ENCODE data around the gene ANKFY1. TPM values are rescaled to one million over a fixed set of nuclear protein-coding genes. Genes with fewer than 3 reads are reported as not detected.

The ANKFY1 gene
- total RNA-seq, 1 experiment from 2014 or later: 63.2 TPM

- no peaks in the 10 kb centered on the region for H3K36me3 ChIP-seq (ENCODE audit: insufficient read depth, low read length, poor library complexity, severe bottlenecking)
- no TSS peak for BruUV-seq (replicated peaks)
- ChIA-PET POLR2A (ENCODE audit: low non-redundant PET) (no interaction called here), CTCF (interaction anchor here (0.7 kb wide), 1 partner anchor 405 kb away, joined by 4 read pairs; the partner anchor contains the start of gene MYBBP1A)
- H3K27me3 ChIP-seq (replicated peaks; ENCODE audit: insufficient read depth, low read depth, low read length, poor library complexity): no peaks in the 10 kb centered on the region
- DNase-seq (ENCODE audit: low spot score): no peak
- no peak for TF ChIP-seq CTCF (conservative IDR thresholded peaks at IDR 0.05; ENCODE audit: low read depth, low read length)
- H3K9me3 ChIP-seq (ENCODE audit: low read depth, low read length, poor library complexity, severe bottlenecking): no peaks in the 10 kb centered on the region
- H3K27ac ChIP-seq (ENCODE audit: low read depth, low read length, poor library complexity, severe bottlenecking): no peak overlapping the region
- H3K4me3 ChIP-seq (ENCODE audit: low read depth, low read length, poor library complexity, severe bottlenecking): no peak overlapping the region
- H3K4me1 ChIP-seq (ENCODE audit: insufficient read depth, low read length, poor library complexity, severe bottlenecking): no peaks in the 10 kb centered on the region
- intact Hi-C loops (cut with micrococcal nuclease; ENCODE audit: unreplicated experiment): no loop called here
Observed at GRCh38 chr17:4150096-4150495, 113.7 kb downstream of the ANKFY1 start.

- Histone ChIP-seq H3K9me3 (ENCODE audit: low read depth, low read length, poor library complexity, severe bottlenecking) (no peaks in the 10 kb centered on the region), H3K36me3 (ENCODE audit: insufficient read depth, low read length, poor library complexity, severe bottlenecking) (no peaks in the 10 kb centered on the region), H3K27ac (ENCODE audit: low read depth, low read length, poor library complexity, severe bottlenecking) (no peak overlapping the region), H3K4me3 (ENCODE audit: low read depth, low read length, poor library complexity, severe bottlenecking) (no peak overlapping the region), H3K27me3 (replicated peaks; ENCODE audit: insufficient read depth, low read depth, low read length, poor library complexity) (no peaks in the 10 kb centered on the region), H3K4me1 (ENCODE audit: insufficient read depth, low read length, poor library complexity, severe bottlenecking) (no peaks in the 10 kb centered on the region)
- intact Hi-C loops (cut with micrococcal nuclease; ENCODE audit: unreplicated experiment): no loop called here
- ChIA-PET CTCF (no interaction called here), POLR2A (ENCODE audit: low non-redundant PET) (no interaction called here)
- TF ChIP-seq EZH2 (IDR thresholded peaks at IDR 0.05; ENCODE audit: borderline replicate concordance, low read depth, low read length, poor library complexity, severe bottlenecking) (no peak), CTCF (conservative IDR thresholded peaks at IDR 0.05; ENCODE audit: low read depth, low read length) (no peak)
- DNase-seq (ENCODE audit: low spot score): no peak
- BruUV-seq (replicated peaks): no TSS peak
Observed at GRCh38 chr17:4148611-4149308, 115.0 kb downstream of the ANKFY1 start.

- no peaks in the 10 kb centered on the region for H3K36me3 ChIP-seq (ENCODE audit: insufficient read depth, low read length, poor library complexity, severe bottlenecking)
- no TSS peak for BruUV-seq (replicated peaks)
- TF ChIP-seq EZH2 (IDR thresholded peaks at IDR 0.05; ENCODE audit: borderline replicate concordance, low read depth, low read length, poor library complexity, severe bottlenecking) (no peak), CTCF (conservative IDR thresholded peaks at IDR 0.05; ENCODE audit: low read depth, low read length) (no peak)
- H3K9me3 ChIP-seq (ENCODE audit: low read depth, low read length, poor library complexity, severe bottlenecking): no peaks in the 10 kb centered on the region
- H3K4me1 ChIP-seq (ENCODE audit: insufficient read depth, low read length, poor library complexity, severe bottlenecking): no peaks in the 10 kb centered on the region
- intact Hi-C loops (cut with micrococcal nuclease; ENCODE audit: unreplicated experiment): no loop called here
- CTCF ChIA-PET: no interaction called here
- no peak overlapping the region for H3K4me3 ChIP-seq (ENCODE audit: low read depth, low read length, poor library complexity, severe bottlenecking)
- H3K27ac ChIP-seq (ENCODE audit: low read depth, low read length, poor library complexity, severe bottlenecking): no peak overlapping the region
- POLR2A ChIA-PET (ENCODE audit: low non-redundant PET): no interaction called here
- H3K27me3 ChIP-seq (replicated peaks; ENCODE audit: insufficient read depth, low read depth, low read length, poor library complexity): no peaks in the 10 kb centered on the region
- DNase-seq (ENCODE audit: low spot score): no peak
Observed at GRCh38 chr17:4147751-4148310, 115.9 kb downstream of the ANKFY1 start.

Measured in A673 (cell line).